OCI-LY7 (cell line): ENCODE results near the gene ACSS1. TPM values are rescaled to one million over a fixed set of nuclear protein-coding genes. Genes with fewer than 3 reads are reported as not detected.

Experiments used
- BruUV-seq: library from RNA; stranded (reverse); fragments of 400-500 nt; replicated peaks from 2 replicates; lab custom pipeline; 2021; lab: Mats Ljungman, UMichigan
- CTCF ChIA-PET: fragments of 300-600 bp; sonication (Branson Sonifier 250); formaldehyde crosslinking; loops from one replicate; lab custom pipeline; 2022; ENCODE audit warnings: antibody characterized with exemption; ENCODE audit not compliant: unreplicated experiment; lab: Charles Lee
- POLR2A ChIA-PET: fragments of 300-600 bp; sonication (Branson Sonifier 250); formaldehyde crosslinking; loops from one replicate; lab custom pipeline; 2022; ENCODE audit warnings: antibody characterized with exemption; lab: Charles Lee
- DNase-seq: peaks from one replicate; pipeline ENCODE4 v3.0.0-alpha.2; 2015; ENCODE audit warnings: low spot score
- H2AFZ ChIP-seq: fragments of 200-600 bp; sonication (generic), shearing (Covaris generic); 2 replicates; pipeline ENCODE4 v1.6.1; 2014; ENCODE audit warnings: mild to moderate bottlenecking, antibody characterized with exemption, low read length, moderate library complexity
- H3K27ac ChIP-seq: fragments of 200-600 bp; sonication (generic); 2 replicates; pipeline ENCODE4 v1.5.1; 2014; ENCODE audit warnings: mixed run types, low read depth, mild to moderate bottlenecking, moderate library complexity, low read length, inconsistent platforms; ENCODE audit not compliant: poor library complexity, severe bottlenecking
- H3K36me3 ChIP-seq: fragments of 200-600 bp; sonication (generic); 2 replicates; pipeline ENCODE4 v1.6.1; 2014; ENCODE audit warnings: mild to moderate bottlenecking, antibody characterized with exemption, low read length, moderate library complexity, mixed read lengths; ENCODE audit not compliant: insufficient read depth
- H3K4me1 ChIP-seq: fragments of 200-600 bp; sonication (generic); 2 replicates; pipeline ENCODE4 v1.5.1; 2014; ENCODE audit warnings: mild to moderate bottlenecking, low read length; ENCODE audit not compliant: insufficient read depth, poor library complexity, severe bottlenecking
- H3K4me2 ChIP-seq: fragments of 200-600 bp; sonication (generic); 2 replicates; pipeline ENCODE4 v1.6.1; 2014; ENCODE audit warnings: mild to moderate bottlenecking, low read length
- H3K4me3 ChIP-seq: fragments of 200-600 bp; sonication (generic); 2 replicates; pipeline ENCODE4 v1.5.1; 2014; ENCODE audit warnings: mild to moderate bottlenecking, low read depth, low read length; ENCODE audit not compliant: poor library complexity, severe bottlenecking
- H3K79me2 ChIP-seq: fragments of 200-600 bp; sonication (generic); 2 replicates; pipeline ENCODE4 v1.6.1; 2016; ENCODE audit warnings: low read depth, mild to moderate bottlenecking, low read length, moderate library complexity, mixed read lengths; ENCODE audit not compliant: insufficient read depth
- H3K9me2 ChIP-seq: fragments of 200-600 bp; sonication (generic); 2 replicates; pipeline ENCODE4 v1.6.1; 2016; ENCODE audit warnings: mild to moderate bottlenecking, low read length, mixed read lengths; ENCODE audit not compliant: insufficient read depth
- H3K9me3 ChIP-seq: fragments of 200-600 bp; sonication (generic); 2 replicates; pipeline ENCODE4 v1.6.1; 2014; ENCODE audit warnings: mild to moderate bottlenecking, mixed run types, low read length, mixed read lengths
- H4K20me1 ChIP-seq: fragments of 200-600 bp; sonication (generic); 2 replicates; pipeline ENCODE4 v1.6.1; 2014; ENCODE audit warnings: mild to moderate bottlenecking, antibody characterized with exemption, low read length, moderate library complexity, mixed read lengths; ENCODE audit not compliant: insufficient read depth
- EZH2phosphoT487 ChIP-seq: fragments of 200-600 bp; sonication (generic); IDR thresholded peaks from 2 replicates; pipeline ENCODE4 v1.6.1; 2018; ENCODE audit warnings: low read depth, borderline replicate concordance, mild to moderate bottlenecking, mixed run types, antibody characterized with exemption, low read length, moderate library complexity, mixed read lengths
- intact Hi-C: fragments of 100-400 bp; cut with micrococcal nuclease; formaldehyde crosslinking; loops from one replicate; pipeline ENCODE4 v1.10.0; 2022; ENCODE audit not compliant: unreplicated experiment
- total RNA-seq, 2 experiments: library from RNA; depleted of rRNA in 1 of 2; stranded (reverse); fragments of >200 nt in 1 of 2; shearing (Covaris generic) in 1 of 2; gene quantifications; 2 replicates each; pipeline ENCODE4 v1.2.3, GENCODE V29; 2014 to 2022
- TF ChIP-seq, protein P1 (sequence below): fragments of 200-600 bp; sonication (generic); conservative IDR thresholded peaks from 2 replicates; pipeline ENCODE4 v1.5.1; 2014; ENCODE audit warnings: mild to moderate bottlenecking, antibody characterized with exemption, low read length, moderate library complexity, mixed read lengths

The ACSS1 gene
- total RNA-seq, 2 experiments from 2014 or later, result 0.35 to 0.40 TPM

DNA sequence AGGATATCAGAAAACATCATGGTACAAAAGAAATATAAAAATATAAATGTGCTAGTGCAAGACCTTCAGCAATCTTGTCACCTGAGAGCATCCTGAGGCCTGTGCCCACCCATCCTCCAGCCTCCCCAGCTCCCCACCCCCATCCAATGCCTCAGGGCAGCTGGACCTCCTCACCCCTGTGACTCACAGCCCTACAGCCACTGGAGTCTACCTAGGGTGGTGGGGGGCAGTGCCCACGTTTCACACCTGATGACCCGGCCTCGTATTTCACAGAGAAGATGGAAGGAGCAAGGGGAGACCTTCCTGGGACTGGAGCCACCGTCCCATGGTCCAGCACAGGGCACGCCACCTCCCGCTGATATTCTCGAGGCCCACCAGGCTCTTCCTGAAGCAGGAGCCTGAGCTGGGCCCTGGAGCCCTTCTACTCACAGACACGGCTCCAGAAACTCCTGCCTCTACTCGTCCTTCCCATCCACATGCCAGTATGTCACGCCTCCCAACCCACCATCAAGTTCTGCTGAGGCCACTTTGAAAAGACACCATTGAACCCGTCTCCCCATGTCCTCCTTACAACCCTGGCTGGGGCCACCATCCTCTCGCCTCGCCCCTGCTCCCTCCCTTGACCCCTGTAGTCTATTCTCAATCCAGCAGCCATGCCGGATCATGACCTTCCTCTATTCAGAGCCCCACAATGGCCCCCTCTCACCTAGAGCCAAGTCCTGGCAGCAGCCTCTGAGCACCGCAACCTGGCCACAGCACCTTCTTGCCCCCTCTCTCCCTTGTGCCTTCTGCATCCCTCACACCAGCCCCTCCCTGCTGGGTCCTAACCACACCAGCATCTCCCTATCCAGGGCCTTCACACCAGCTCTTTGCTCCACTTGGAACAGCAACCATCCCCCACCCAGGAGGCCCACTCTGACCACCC lies 78.6 kb downstream of the ACSS1 start:
- POLR2A ChIA-PET, result interaction anchor here (1.0 kb wide), 1 partner anchor 11 kb away, joined by 3 read pairs; no protein-coding TSS in a partner anchor
- H4K20me1 ChIP-seq, result no peaks in the 10 kb centered on the region
- peaks cover 14% of the 10 kb centered on the region; the same call in 1 of the 2 replicates for H3K9me3 ChIP-seq
- TF ChIP-seq, protein P1, sequence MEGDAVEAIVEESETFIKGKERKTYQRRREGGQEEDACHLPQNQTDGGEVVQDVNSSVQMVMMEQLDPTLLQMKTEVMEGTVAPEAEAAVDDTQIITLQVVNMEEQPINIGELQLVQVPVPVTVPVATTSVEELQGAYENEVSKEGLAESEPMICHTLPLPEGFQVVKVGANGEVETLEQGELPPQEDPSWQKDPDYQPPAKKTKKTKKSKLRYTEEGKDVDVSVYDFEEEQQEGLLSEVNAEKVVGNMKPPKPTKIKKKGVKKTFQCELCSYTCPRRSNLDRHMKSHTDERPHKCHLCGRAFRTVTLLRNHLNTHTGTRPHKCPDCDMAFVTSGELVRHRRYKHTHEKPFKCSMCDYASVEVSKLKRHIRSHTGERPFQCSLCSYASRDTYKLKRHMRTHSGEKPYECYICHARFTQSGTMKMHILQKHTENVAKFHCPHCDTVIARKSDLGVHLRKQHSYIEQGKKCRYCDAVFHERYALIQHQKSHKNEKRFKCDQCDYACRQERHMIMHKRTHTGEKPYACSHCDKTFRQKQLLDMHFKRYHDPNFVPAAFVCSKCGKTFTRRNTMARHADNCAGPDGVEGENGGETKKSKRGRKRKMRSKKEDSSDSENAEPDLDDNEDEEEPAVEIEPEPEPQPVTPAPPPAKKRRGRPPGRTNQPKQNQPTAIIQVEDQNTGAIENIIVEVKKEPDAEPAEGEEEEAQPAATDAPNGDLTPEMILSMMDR, result no peak
- no peak for TF ChIP-seq EZH2phosphoT487
- H3K9me2 ChIP-seq, result no peaks in the 10 kb centered on the region
- no peak overlapping the region for H3K4me3 ChIP-seq
- intact Hi-C loops, result no loop called here
- CTCF ChIA-PET, result no interaction called here
- H3K4me2 ChIP-seq, result no peak overlapping the region
- H2AFZ ChIP-seq, result no peak overlapping the region
- H3K27ac ChIP-seq, result no peak overlapping the region
- H3K4me1 ChIP-seq, result no peaks in the 10 kb centered on the region
- no peak for DNase-seq
- H3K36me3 ChIP-seq, result peaks cover 90% of the 10 kb centered on the region
- BruUV-seq, result no TSS peak
- H3K79me2 ChIP-seq, result no peaks in the 10 kb centered on the region

DNA sequence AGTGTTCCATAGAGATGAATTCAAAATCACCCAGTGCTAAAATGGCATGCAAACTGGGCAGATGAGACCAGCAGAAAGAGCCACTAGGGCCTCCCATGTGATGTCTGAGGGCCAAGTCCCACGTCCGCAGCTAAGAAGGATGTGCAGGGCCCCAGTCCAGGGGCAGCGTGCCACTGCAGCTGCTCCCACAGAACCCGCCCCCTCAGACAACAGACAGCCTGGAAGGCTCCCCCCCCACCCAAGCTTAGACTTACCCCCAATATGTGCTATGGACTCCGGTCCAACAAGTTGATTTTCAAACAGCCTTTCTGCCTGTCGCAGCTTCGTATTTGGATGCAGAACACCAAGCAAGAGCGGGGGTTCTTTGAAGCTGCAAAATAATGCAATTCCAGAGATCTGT lies 79.4 kb downstream of the ACSS1 start:
- H3K79me2 ChIP-seq, result no peaks in the 10 kb centered on the region
- intact Hi-C loops, result no loop called here
- peaks cover 14% of the 10 kb centered on the region; the same call in 1 of the 2 replicates for H3K9me3 ChIP-seq
- no peak overlapping the region for H3K27ac ChIP-seq
- no peaks in the 10 kb centered on the region for H4K20me1 ChIP-seq
- DNase-seq, result no peak
- BruUV-seq, result no TSS peak
- CTCF ChIA-PET, result no interaction called here
- H2AFZ ChIP-seq, result no peak overlapping the region
- H3K4me3 ChIP-seq, result no peak overlapping the region
- no peak for TF ChIP-seq EZH2phosphoT487
- TF ChIP-seq, protein P1, result no peak
- H3K9me2 ChIP-seq, result no peaks in the 10 kb centered on the region
- H3K4me1 ChIP-seq, result no peaks in the 10 kb centered on the region
- H3K4me2 ChIP-seq, result no peak overlapping the region
- POLR2A ChIA-PET, result interaction anchor here (0.6 to 1.2 kb wide), 2 partner anchors 15 to 947 kb away, joined by 3 read pairs; no protein-coding TSS in a partner anchor
- peaks cover 90% of the 10 kb centered on the region for H3K36me3 ChIP-seq
